ENCODE data around the gene NRG4. TPM values are rescaled to one million over a fixed set of nuclear protein-coding genes. Genes with fewer than 3 reads are reported as not detected.

Gene NRG4
- total and polyA plus RNA-seq, 2 of the 8 experiments (the other 6 are each of a cell fraction or from before 2014, with no cell fraction given), result 0.24 TPM; not detected in 1

DNA sequence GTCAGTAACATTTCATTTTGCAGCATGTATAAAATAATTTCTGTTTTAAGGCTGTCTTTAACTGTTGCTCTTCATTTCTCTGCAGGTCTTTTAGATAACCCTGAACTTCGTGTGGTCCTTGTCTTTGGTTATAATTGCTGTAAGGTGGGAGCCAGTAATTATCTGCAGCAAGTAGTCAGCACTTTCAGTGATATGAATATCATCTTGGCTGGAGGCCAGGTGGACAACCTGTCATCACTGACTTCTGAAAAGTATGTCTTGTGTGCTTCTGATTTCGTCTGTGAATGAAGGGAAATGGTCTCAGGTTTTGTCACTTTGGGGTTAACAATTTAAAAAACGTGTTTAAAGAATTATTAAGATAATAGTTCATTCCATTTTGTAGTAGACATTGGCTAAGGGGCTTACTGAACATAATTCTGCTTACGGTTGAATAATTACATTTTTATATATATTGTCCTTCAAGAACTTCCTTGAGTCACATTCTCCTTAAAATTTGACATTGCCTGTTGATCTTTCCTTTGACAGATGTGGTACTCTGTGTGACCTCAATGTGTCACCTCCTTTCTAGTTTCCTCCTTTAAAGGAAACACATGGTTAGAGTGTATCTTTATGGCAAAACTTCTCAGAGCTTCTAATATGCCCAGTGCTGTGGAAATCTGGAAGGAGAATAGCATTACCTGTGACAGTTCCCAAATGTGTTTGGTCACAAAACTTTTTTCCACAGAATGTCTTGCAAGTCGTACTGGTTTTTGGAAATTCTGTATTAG is 82.2 kb downstream of the NRG4 start:
- H3K79me1 ChIP-seq (ENCODE audit: low read depth, low read length), result 0 out of 2 replicates have a peak, but pooled peaks cover 2% of the 10 kb centered on the region
- H2BK15ac ChIP-seq (ENCODE audit: low read length), result no peak overlapping the region
- H2BK120ac ChIP-seq (replicated peaks; ENCODE audit: low read depth, low read length), result no peak overlapping the region
- no peak overlapping the region for H2AFZ ChIP-seq (ENCODE audit: low read length)
- no peak overlapping the region for H3K9ac ChIP-seq (replicated peaks in 1 of 4; ENCODE audit: extremely low read depth in 1 of 4, low read depth in 3 of 4, low read length in 3 of 4)
- no peak overlapping the region for H3K27ac ChIP-seq (ENCODE audit: low read depth, low read length)
- 83% methylated on average over 5 of the region's 5 CpGs; no CpG with 5 or more reads in 1 of the 2 experiments for WGBS, 2 experiments (ENCODE audit: extremely low coverage in 1 of 2, insufficient coverage in 1 of 2, insufficient read length in 1 of 2, insufficient replicate concordance in 2 of 2, low coverage in 1 of 2, low lambda C conversion rate in 2 of 2, missing lambda C conversion rate in 1 of 2)
- H3K27me3 ChIP-seq (replicated peaks in 1 of 4; ENCODE audit: control insufficient read depth in 3 of 4, extremely low read depth in 1 of 4, insufficient read depth in 3 of 4, low read length in 3 of 4), result no peaks in the 10 kb centered on the region
- ChIA-PET CTCF (ENCODE audit: partially characterized antibody) (interaction anchor here (0.6 to 5.1 kb wide), 39 partner anchors 8 to 1525 kb away, joined by 3 to 41 read pairs (median 4); partner anchors contain the start of gene TMEM266), POLR2A (ENCODE audit: partially characterized antibody) (interaction anchor here (0.6 kb wide), 1 partner anchor 350 kb away, joined by 3 read pairs; no protein-coding TSS in a partner anchor)
- no peak overlapping the region for H4K8ac ChIP-seq (ENCODE audit: extremely low read depth, insufficient read depth, low read length)
- H3K23ac ChIP-seq (ENCODE audit: insufficient read length), result no peak overlapping the region
- H3K36me3 ChIP-seq (ENCODE audit: control insufficient read depth in 2 of 4, insufficient read depth in 4 of 4, low read length in 3 of 4), result peaks cover 3 to 47% (median 29%) of the 10 kb centered on the region in 4 experiments
- H4K5ac ChIP-seq (ENCODE audit: insufficient read length, low read depth, low read length), result no peak overlapping the region
- H3K9me3 ChIP-seq (ENCODE audit: insufficient read depth in 2 of 2, low read depth in 1 of 2, low read length in 1 of 2), result no peaks in the 10 kb centered on the region
- H3K23me2 ChIP-seq (ENCODE audit: low read depth, low read length), result no peaks in the 10 kb centered on the region
- H2BK12ac ChIP-seq (ENCODE audit: low read depth, low read length), result no peak overlapping the region
- TF ChIP-seq EGR1 (IDR thresholded peaks at IDR 0.05; ENCODE audit: borderline replicate concordance, low read depth, low read length) (no peak), POLR2AphosphoS5 (IDR thresholded peaks at IDR 0.05; ENCODE audit: low read depth, low read length) (no peak)
- no peak for DNase-seq (ENCODE audit: low read depth in 1 of 2, low spot score in 2 of 2)
- H3K4me2 ChIP-seq (ENCODE audit: insufficient read depth in 1 of 2, low read depth in 2 of 2, low read length in 2 of 2), result no peak overlapping the region
- H3K4ac ChIP-seq (replicated peaks; ENCODE audit: insufficient read length, low read depth, low read length), result no peak overlapping the region
- H4K91ac ChIP-seq (replicated peaks; ENCODE audit: insufficient read length, low read length), result no peak overlapping the region
- H2BK5ac ChIP-seq (ENCODE audit: low read depth, low read length), result no peak overlapping the region
- H3K14ac ChIP-seq (ENCODE audit: insufficient read length), result no peak overlapping the region
- no peak overlapping the region for H2AK5ac ChIP-seq (ENCODE audit: low read depth, low read length)
- H4K20me1 ChIP-seq (replicated peaks in 1 of 2; ENCODE audit: control insufficient read depth in 1 of 2, insufficient read depth in 2 of 2, low read length in 2 of 2), result peaks cover 3 to 10% of the 10 kb centered on the region in 2 experiments
- FAIRE-seq, result no peak
- H3K56ac ChIP-seq (replicated peaks; ENCODE audit: insufficient read length, low read depth, low read length), result no peak overlapping the region
- peaks cover 0 to 11% (median 3%) of the 10 kb centered on the region in 4 experiments; a peak in 3 of 7 replicates for H3K4me1 ChIP-seq (replicated peaks in 1 of 4; ENCODE audit: control insufficient read depth in 3 of 4, insufficient read depth in 4 of 4, low read length in 3 of 4)
- peaks cover 0 to 13% of the 10 kb centered on the region in 2 experiments; a peak in 2 of 4 replicates for H3K79me2 ChIP-seq (ENCODE audit: control insufficient read depth in 1 of 2, insufficient read depth in 2 of 2, low read length in 2 of 2)
- no peak overlapping the region for H3K4me3 ChIP-seq (ENCODE audit: extremely low read depth in 1 of 4, insufficient read depth in 2 of 4, low read depth in 3 of 4, low read length in 4 of 4)
- H3K18ac ChIP-seq (ENCODE audit: extremely low read depth, low read length), result no peak overlapping the region
- H2BK20ac ChIP-seq (ENCODE audit: low read length), result no peak overlapping the region
